DOHH2 (cell line): ENCODE results near the gene C1orf87.

Experiments used
- H3F3A ChIP-seq: fragments of 200-600 bp; sonication (generic), shearing (Covaris generic); 2 replicates; pipeline ENCODE4 v1.6.0; 2016; ENCODE audit warnings: antibody characterized with exemption, mild to moderate bottlenecking; ENCODE audit not compliant: control insufficient read depth, insufficient read depth
- H3K27ac ChIP-seq: fragments of 200-600 bp; sonication (generic); 2 replicates; pipeline ENCODE4 v1.5.1; 2014; ENCODE audit warnings: low read depth, mild to moderate bottlenecking, low read length, moderate library complexity
- H3K27me3 ChIP-seq: fragments of 200-600 bp; sonication (generic); 2 replicates; pipeline ENCODE4 v1.6.1; 2014; ENCODE audit warnings: mild to moderate bottlenecking, low read length, mixed read lengths; ENCODE audit not compliant: control insufficient read depth
- H3K36me3 ChIP-seq: fragments of 200-600 bp; sonication (generic); 2 replicates; pipeline ENCODE4 v1.6.1; 2014; ENCODE audit warnings: mild to moderate bottlenecking, low read length, moderate library complexity, mixed read lengths; ENCODE audit not compliant: control insufficient read depth
- H3K4me1 ChIP-seq: fragments of 200-600 bp; sonication (generic); 2 replicates; pipeline ENCODE4 v1.6.1; 2014; ENCODE audit warnings: mild to moderate bottlenecking, low read length, mixed read lengths; ENCODE audit not compliant: control insufficient read depth
- H3K4me2 ChIP-seq: fragments of 200-600 bp; sonication (generic); 2 replicates; pipeline ENCODE4 v1.6.0; 2014; ENCODE audit warnings: mild to moderate bottlenecking, low read length, moderate library complexity
- H3K4me3 ChIP-seq: fragments of 200-600 bp; sonication (generic); 2 replicates; pipeline ENCODE4 v1.5.1; 2014; ENCODE audit warnings: mild to moderate bottlenecking, low read length, mixed read lengths
- H3K79me2 ChIP-seq: fragments of 200-600 bp; sonication (generic); 2 replicates; pipeline ENCODE4 v1.6.1; 2014; ENCODE audit warnings: mild to moderate bottlenecking, low read length, mixed read lengths; ENCODE audit not compliant: control insufficient read depth
- H3K9me2 ChIP-seq: fragments of 200-600 bp; sonication (generic); replicated peaks from 2 replicates; pipeline ENCODE4 v1.6.1; 2014; ENCODE audit warnings: mild to moderate bottlenecking, low read length, mixed read lengths; ENCODE audit not compliant: control insufficient read depth
- H3K9me3 ChIP-seq: fragments of 200-600 bp; sonication (generic); 2 replicates; pipeline ENCODE4 v1.6.1; 2014; ENCODE audit warnings: antibody characterized with exemption, low read length, mixed read lengths; ENCODE audit not compliant: control insufficient read depth, insufficient read depth
- H4K20me1 ChIP-seq: fragments of 200-600 bp; sonication (generic); 2 replicates; pipeline ENCODE4 v1.6.0; 2014; ENCODE audit warnings: low read depth, mild to moderate bottlenecking, antibody characterized with exemption, low read length, moderate library complexity; ENCODE audit not compliant: control insufficient read depth, insufficient read depth
- EZH2phosphoT487 ChIP-seq: fragments of 200-600 bp; sonication (generic); IDR thresholded peaks from 2 replicates; pipeline ENCODE4 v1.6.1; 2017; ENCODE audit warnings: borderline replicate concordance, mild to moderate bottlenecking, antibody characterized with exemption, low read length, moderate library complexity, mixed read lengths
- TF ChIP-seq, protein P1 (sequence below): fragments of 200-600 bp; sonication (generic); IDR thresholded peaks from one replicate; pipeline ENCODE4 v1.5.1; 2014; ENCODE audit warnings: antibody characterized with exemption, mild to moderate bottlenecking, low read depth, low read length; ENCODE audit not compliant: poor library complexity, severe bottlenecking

The C1orf87 gene

GRCh38 chr1:60055336-60055735 is 18.2 kb downstream of the C1orf87 start:
- no peak overlapping the region for H3K27ac ChIP-seq
- no peaks in the 10 kb centered on the region for H3K36me3 ChIP-seq
- H3K9me3 ChIP-seq, result no peaks in the 10 kb centered on the region
- H3K9me2 ChIP-seq, result no peaks in the 10 kb centered on the region
- H4K20me1 ChIP-seq, result no peaks in the 10 kb centered on the region
- H3K4me3 ChIP-seq, result no peak overlapping the region
- H3K4me1 ChIP-seq, result no peaks in the 10 kb centered on the region
- no peak for TF ChIP-seq EZH2phosphoT487
- TF ChIP-seq, protein P1, sequence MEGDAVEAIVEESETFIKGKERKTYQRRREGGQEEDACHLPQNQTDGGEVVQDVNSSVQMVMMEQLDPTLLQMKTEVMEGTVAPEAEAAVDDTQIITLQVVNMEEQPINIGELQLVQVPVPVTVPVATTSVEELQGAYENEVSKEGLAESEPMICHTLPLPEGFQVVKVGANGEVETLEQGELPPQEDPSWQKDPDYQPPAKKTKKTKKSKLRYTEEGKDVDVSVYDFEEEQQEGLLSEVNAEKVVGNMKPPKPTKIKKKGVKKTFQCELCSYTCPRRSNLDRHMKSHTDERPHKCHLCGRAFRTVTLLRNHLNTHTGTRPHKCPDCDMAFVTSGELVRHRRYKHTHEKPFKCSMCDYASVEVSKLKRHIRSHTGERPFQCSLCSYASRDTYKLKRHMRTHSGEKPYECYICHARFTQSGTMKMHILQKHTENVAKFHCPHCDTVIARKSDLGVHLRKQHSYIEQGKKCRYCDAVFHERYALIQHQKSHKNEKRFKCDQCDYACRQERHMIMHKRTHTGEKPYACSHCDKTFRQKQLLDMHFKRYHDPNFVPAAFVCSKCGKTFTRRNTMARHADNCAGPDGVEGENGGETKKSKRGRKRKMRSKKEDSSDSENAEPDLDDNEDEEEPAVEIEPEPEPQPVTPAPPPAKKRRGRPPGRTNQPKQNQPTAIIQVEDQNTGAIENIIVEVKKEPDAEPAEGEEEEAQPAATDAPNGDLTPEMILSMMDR, result no peak
- no peak overlapping the region for H3K4me2 ChIP-seq
- no peaks in the 10 kb centered on the region for H3K27me3 ChIP-seq
- no peaks in the 10 kb centered on the region for H3K79me2 ChIP-seq
- H3F3A ChIP-seq, result no peaks in the 10 kb centered on the region

- H3K9me3 ChIP-seq, result no peaks in the 10 kb centered on the region
- no peaks in the 10 kb centered on the region for H4K20me1 ChIP-seq
- H3F3A ChIP-seq, result no peaks in the 10 kb centered on the region
- H3K4me3 ChIP-seq, result no peak overlapping the region
- H3K9me2 ChIP-seq, result no peaks in the 10 kb centered on the region
- no peak for TF ChIP-seq EZH2phosphoT487
- no peak overlapping the region for H3K27ac ChIP-seq
- no peaks in the 10 kb centered on the region for H3K27me3 ChIP-seq
- no peaks in the 10 kb centered on the region for H3K4me1 ChIP-seq
- H3K36me3 ChIP-seq, result no peaks in the 10 kb centered on the region
- H3K4me2 ChIP-seq, result no peak overlapping the region
- H3K79me2 ChIP-seq, result no peaks in the 10 kb centered on the region
Measured at GRCh38 chr1:60054374-60054773, 19.2 kb downstream of the C1orf87 start.

- no peak overlapping the region for H3K4me2 ChIP-seq
- no peak for TF ChIP-seq EZH2phosphoT487
- TF ChIP-seq, protein P1, result no peak
- no peaks in the 10 kb centered on the region for H3K9me2 ChIP-seq
- H3K9me3 ChIP-seq, result no peaks in the 10 kb centered on the region
- H3K4me3 ChIP-seq, result no peak overlapping the region
- no peaks in the 10 kb centered on the region for H3K36me3 ChIP-seq
- no peaks in the 10 kb centered on the region for H3K79me2 ChIP-seq
- H4K20me1 ChIP-seq, result no peaks in the 10 kb centered on the region
- no peaks in the 10 kb centered on the region for H3K4me1 ChIP-seq
- H3K27ac ChIP-seq, result no peak overlapping the region
- H3F3A ChIP-seq, result no peaks in the 10 kb centered on the region
- no peaks in the 10 kb centered on the region for H3K27me3 ChIP-seq
Measured at GRCh38 chr1:60052601-60053000, 21.0 kb downstream of the C1orf87 start.

DNA sequence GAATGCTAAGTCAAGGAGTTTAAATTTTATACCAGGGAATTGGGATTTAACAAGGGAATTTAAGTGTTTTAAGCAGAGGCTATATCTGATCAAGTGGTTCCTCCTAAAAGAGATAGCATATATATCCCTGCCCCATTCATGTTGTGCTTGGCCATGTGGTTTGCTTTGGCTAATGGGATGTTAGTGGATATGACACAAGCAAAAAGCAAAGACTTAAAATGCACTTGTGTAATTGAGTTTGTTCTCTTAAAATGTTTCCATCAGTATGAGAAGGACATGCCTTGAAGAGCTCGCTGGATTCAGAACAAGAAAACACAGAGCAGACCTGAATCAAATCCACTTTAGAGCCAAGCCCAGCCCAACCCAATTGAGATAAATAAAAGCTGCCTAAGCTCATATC is 22.4 kb downstream of the C1orf87 start:
- TF ChIP-seq EZH2phosphoT487, result no peak
- TF ChIP-seq, protein P1, result no peak

More for the DNA sequence above, 22.4 kb downstream of the C1orf87 start:
- no peaks in the 10 kb centered on the region for H3K36me3 ChIP-seq
- H3K79me2 ChIP-seq, result no peaks in the 10 kb centered on the region
- no peaks in the 10 kb centered on the region for H3K9me2 ChIP-seq
- no peak overlapping the region for H3K4me3 ChIP-seq
- no peak overlapping the region for H3K4me2 ChIP-seq
- no peaks in the 10 kb centered on the region for H3K9me3 ChIP-seq
- no peaks in the 10 kb centered on the region for H3K4me1 ChIP-seq
- no peak overlapping the region for H3K27ac ChIP-seq
- no peaks in the 10 kb centered on the region for H3K27me3 ChIP-seq
- no peaks in the 10 kb centered on the region for H4K20me1 ChIP-seq
- no peaks in the 10 kb centered on the region for H3F3A ChIP-seq
